Progenitor cell of endocrine pancreas (in vitro differentiated cells): ENCODE measurements around the gene MAP2K7. TPM values are rescaled to one million over a fixed set of nuclear protein-coding genes. Genes with fewer than 3 reads are reported as not detected.

ENCODE experiments used
- DNase-seq: peaks from one replicate; pipeline ENCODE4 v3.0.0; 2021; ENCODE audit warnings: low spot score; ENCODE audit not compliant: unreplicated experiment
- H3K27ac Mint-ChIP-seq: 2 replicates; pipeline ENCODE4 v1.8.0; 2021; ENCODE audit warnings: mild to moderate bottlenecking, moderate library complexity, mixed read lengths
- H3K27me3 Mint-ChIP-seq: 2 replicates; pipeline ENCODE4 v1.8.0; 2021; ENCODE audit warnings: mixed read lengths
- H3K36me3 Mint-ChIP-seq: 2 replicates; pipeline ENCODE4 v1.8.0; 2022; ENCODE audit warnings: mixed read lengths; ENCODE audit not compliant: insufficient read depth
- H3K4me1 Mint-ChIP-seq: 2 replicates; pipeline ENCODE4 v1.8.0; 2021; ENCODE audit warnings: low read depth, mixed read lengths
- H3K4me3 Mint-ChIP-seq: 2 replicates; pipeline ENCODE4 v1.8.0; 2021; ENCODE audit warnings: low read depth, mild to moderate bottlenecking, moderate library complexity, mixed read lengths
- H3K9me3 Mint-ChIP-seq: 2 replicates; pipeline ENCODE4 v1.8.0; 2021; ENCODE audit warnings: low read depth, mixed read lengths
- total RNA-seq: library from RNA; stranded (reverse); gene quantifications from 2 replicates; pipeline ENCODE4 v1.2.1, GENCODE V29; 2021
- TF ChIP-seq, protein P1 (sequence below): fragments of 200-600 bp; sonication (generic); IDR thresholded peaks from one replicate; pipeline ENCODE4 v1.5.0; 2021; ENCODE audit warnings: antibody characterized with exemption, mild to moderate bottlenecking; ENCODE audit not compliant: unreplicated experiment

Gene MAP2K7
- total RNA-seq, 1 donor from 2014 or later = 53.5 TPM

- H3K36me3 Mint-ChIP-seq = peaks cover 2% of the 10 kb centered on the region
- no peaks in the 10 kb centered on the region for H3K9me3 Mint-ChIP-seq
- H3K4me1 Mint-ChIP-seq = peaks cover 4% of the 10 kb centered on the region
- peak overlapping the region; percentile 24 for H3K27ac Mint-ChIP-seq
- TF ChIP-seq, protein P1, sequence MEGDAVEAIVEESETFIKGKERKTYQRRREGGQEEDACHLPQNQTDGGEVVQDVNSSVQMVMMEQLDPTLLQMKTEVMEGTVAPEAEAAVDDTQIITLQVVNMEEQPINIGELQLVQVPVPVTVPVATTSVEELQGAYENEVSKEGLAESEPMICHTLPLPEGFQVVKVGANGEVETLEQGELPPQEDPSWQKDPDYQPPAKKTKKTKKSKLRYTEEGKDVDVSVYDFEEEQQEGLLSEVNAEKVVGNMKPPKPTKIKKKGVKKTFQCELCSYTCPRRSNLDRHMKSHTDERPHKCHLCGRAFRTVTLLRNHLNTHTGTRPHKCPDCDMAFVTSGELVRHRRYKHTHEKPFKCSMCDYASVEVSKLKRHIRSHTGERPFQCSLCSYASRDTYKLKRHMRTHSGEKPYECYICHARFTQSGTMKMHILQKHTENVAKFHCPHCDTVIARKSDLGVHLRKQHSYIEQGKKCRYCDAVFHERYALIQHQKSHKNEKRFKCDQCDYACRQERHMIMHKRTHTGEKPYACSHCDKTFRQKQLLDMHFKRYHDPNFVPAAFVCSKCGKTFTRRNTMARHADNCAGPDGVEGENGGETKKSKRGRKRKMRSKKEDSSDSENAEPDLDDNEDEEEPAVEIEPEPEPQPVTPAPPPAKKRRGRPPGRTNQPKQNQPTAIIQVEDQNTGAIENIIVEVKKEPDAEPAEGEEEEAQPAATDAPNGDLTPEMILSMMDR = no peak
- peaks cover 39% of the 10 kb centered on the region for H3K27me3 Mint-ChIP-seq
- DNase-seq = no peak
- H3K4me3 Mint-ChIP-seq = no peak overlapping the region
Measured at GRCh38 chr19:7865262-7865911, 38.3 kb upstream of the MAP2K7 start.

- peaks cover 1% of the 10 kb centered on the region for H3K9me3 Mint-ChIP-seq
- H3K27ac Mint-ChIP-seq = peak overlapping the region; percentile 69
- TF ChIP-seq, protein P1 = no peak
- peaks cover 33% of the 10 kb centered on the region for H3K27me3 Mint-ChIP-seq
- no peak overlapping the region for H3K4me3 Mint-ChIP-seq
- DNase-seq = no peak
- peaks cover 7% of the 10 kb centered on the region for H3K36me3 Mint-ChIP-seq
- H3K4me1 Mint-ChIP-seq = peaks cover 9% of the 10 kb centered on the region
Measured at GRCh38 chr19:7866399-7867091, 37.1 kb upstream of the MAP2K7 start.

DNA sequence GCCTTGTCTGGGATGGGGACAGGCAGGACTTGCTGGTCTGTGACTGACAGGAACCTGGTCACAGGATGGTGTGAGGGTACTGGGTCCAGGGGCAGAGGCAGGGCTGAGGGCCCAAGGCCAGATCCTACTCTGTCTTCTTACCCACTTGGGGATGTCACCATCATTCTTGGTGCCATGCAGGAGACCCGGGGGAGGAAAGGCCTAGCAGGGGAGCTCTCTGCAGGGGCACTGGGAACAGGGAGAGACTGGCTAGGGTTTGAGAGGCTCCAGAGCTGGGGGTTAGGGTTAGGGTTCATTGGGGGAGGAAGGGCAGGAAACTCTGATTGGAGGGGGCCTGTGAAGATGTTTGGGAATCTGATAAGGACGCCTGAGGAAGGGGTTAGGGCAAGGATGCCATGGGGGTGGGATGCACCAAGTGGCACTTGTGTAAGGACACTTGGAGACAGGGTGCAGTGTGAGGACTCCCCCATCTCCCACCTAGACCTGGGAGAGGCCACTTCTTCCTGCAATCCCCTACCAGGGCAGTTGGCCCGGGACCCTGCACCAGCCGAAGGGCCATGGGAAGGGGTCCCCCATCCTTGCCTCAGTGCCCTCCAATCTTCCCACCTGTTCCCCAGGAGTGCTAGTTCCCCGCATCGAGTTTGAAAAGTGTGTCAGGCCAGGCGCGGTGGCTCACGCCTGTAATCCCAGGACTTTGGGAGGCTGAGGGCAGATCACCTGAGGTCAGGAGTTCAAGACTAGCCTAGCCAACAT, 36.4 kb upstream of the MAP2K7 start:
- TF ChIP-seq, protein P1 = no peak
- Mint-ChIP-seq H3K27ac (no peak overlapping the region), H3K4me1 (peaks cover 10% of the 10 kb centered on the region), H3K27me3 (peaks cover 33% of the 10 kb centered on the region), H3K4me3 (no peak overlapping the region), H3K9me3 (peaks cover 2% of the 10 kb centered on the region), H3K36me3 (peaks cover 12% of the 10 kb centered on the region)
- no peak for DNase-seq

GRCh38 chr19:7868326-7868670, 35.4 kb upstream of the MAP2K7 start:
- peaks cover 9% of the 10 kb centered on the region for H3K4me1 Mint-ChIP-seq
- no peak for DNase-seq
- peaks cover 33% of the 10 kb centered on the region for H3K27me3 Mint-ChIP-seq
- H3K27ac Mint-ChIP-seq = no peak overlapping the region
- peak overlapping the region; percentile 29 for H3K4me3 Mint-ChIP-seq
- peaks cover 2% of the 10 kb centered on the region for H3K9me3 Mint-ChIP-seq
- TF ChIP-seq, protein P1 = no peak
- H3K36me3 Mint-ChIP-seq = peaks cover 12% of the 10 kb centered on the region

- DNase-seq = peak; percentile 64
- Mint-ChIP-seq H3K4me1 (peaks cover 9% of the 10 kb centered on the region), H3K27ac (no peak overlapping the region), H3K4me3 (no peak overlapping the region), H3K27me3 (peaks cover 29% of the 10 kb centered on the region), H3K36me3 (peaks cover 12% of the 10 kb centered on the region), H3K9me3 (peaks cover 2% of the 10 kb centered on the region)
- TF ChIP-seq, protein P1 = peak; percentile 90
Measured at GRCh38 chr19:7868671-7869452, 34.8 kb upstream of the MAP2K7 start.
